GM13976 (cell line): Measurements from ENCODE around the gene PLXNA2.

Experiments
- DNase-seq: peaks from one replicate; pipeline ENCODE4 v3.0.0; 2012; ENCODE audit warnings: low spot score
- CTCF ChIP-seq: IDR thresholded peaks from 2 replicates; pipeline ENCODE4 v1.5.1; 2012; ENCODE audit warnings: borderline replicate concordance, mild to moderate bottlenecking; ENCODE audit not compliant: insufficient read depth; ENCODE audit errors: extremely low read depth, missing control alignments, control extremely low read depth
- in situ Hi-C: fragments of 300-500 bp; cut with MboI; formaldehyde crosslinking; loops from one replicate; pipeline ENCODE4 v1.12.0; 2022; ENCODE audit warnings: low sequenced_read_pairs, mixed read lengths, inconsistent platforms; ENCODE audit not compliant: unreplicated experiment

Gene PLXNA2

GRCh38 chr1:208100906-208101305, 143.3 kb downstream of the PLXNA2 start:
- TF ChIP-seq CTCF = no peak
- no peak for DNase-seq
- in situ Hi-C loops = no loop called here

- in situ Hi-C loops = no loop called here
- TF ChIP-seq CTCF = no peak
- DNase-seq = no peak
Observed at GRCh38 chr1:208100106-208100505, 144.1 kb downstream of the PLXNA2 start.

GRCh38 chr1:208098773-208099172, 145.4 kb downstream of the PLXNA2 start:
- in situ Hi-C loops = no loop called here
- no peak for TF ChIP-seq CTCF
- DNase-seq = no peak

GRCh38 chr1:208093754-208094719, 150.1 kb downstream of the PLXNA2 start:
- peak; percentile 78 for TF ChIP-seq CTCF
- in situ Hi-C loops = no loop called here
- DNase-seq = peak; percentile 67

- in situ Hi-C loops = no loop called here
- TF ChIP-seq CTCF = no peak
- no peak for DNase-seq
Observed at GRCh38 chr1:208093046-208093445, 151.1 kb downstream of the PLXNA2 start.

- in situ Hi-C loops = no loop called here
- no peak for TF ChIP-seq CTCF
- no peak for DNase-seq
Observed at GRCh38 chr1:208090388-208091301, 153.5 kb downstream of the PLXNA2 start.
